GM18870 (cell line): ENCODE measurements around the gene CBY3.
"Not testable (repeated sequence)": the region's sequence is repeated elsewhere in the genome, so short reads cannot be mapped to it uniquely, and the experiment has no call there.

ENCODE experiments used
- ATAC-seq: cut with Tn5 transposase; IDR thresholded peaks from one replicate; pipeline ENCODE4 v1.9.1; 2021; ENCODE audit warnings: moderate library complexity; ENCODE audit not compliant: unreplicated experiment

CBY3 gene

GRCh38 chr5:179678223-179679013 lies 2.4 kb downstream of the CBY3 start:
- ATAC-seq = peak; percentile 80

- ATAC-seq = no peak
Measured at GRCh38 chr5:179668391-179668790, 12.4 kb downstream of the CBY3 start.

- ATAC-seq = not testable (repeated sequence)
Measured at GRCh38 chr5:179661647-179662046, 19.2 kb downstream of the CBY3 start.

- peak; percentile 31 for ATAC-seq
Measured at GRCh38 chr5:179658179-179658856, 22.5 kb downstream of the CBY3 start.

GRCh38 chr5:179657302-179658178 lies 23.3 kb downstream of the CBY3 start:
- peak; percentile 74 for ATAC-seq

GRCh38 chr5:179653135-179653534 lies 27.7 kb downstream of the CBY3 start:
- ATAC-seq = not testable (repeated sequence)

GRCh38 chr5:179650245-179650644 lies 30.6 kb downstream of the CBY3 start:
- not testable (repeated sequence) for ATAC-seq

GRCh38 chr5:179649166-179649703 lies 31.6 kb downstream of the CBY3 start:
- ATAC-seq = not testable (repeated sequence)

- ATAC-seq = no peak
Measured at GRCh38 chr5:179648410-179648809, 32.4 kb downstream of the CBY3 start.

GRCh38 chr5:179644766-179645165 lies 36.1 kb downstream of the CBY3 start:
- ATAC-seq = not testable (repeated sequence)

GRCh38 chr5:179643141-179643920 lies 37.5 kb downstream of the CBY3 start:
- ATAC-seq = not testable (repeated sequence)

- not testable (repeated sequence) for ATAC-seq
Measured at GRCh38 chr5:179642626-179643025, 38.2 kb downstream of the CBY3 start.

GRCh38 chr5:179641745-179642144 lies 39.1 kb downstream of the CBY3 start:
- ATAC-seq = not testable (repeated sequence)

GRCh38 chr5:179639296-179639695 lies 41.5 kb downstream of the CBY3 start:
- ATAC-seq = not testable (repeated sequence)

GRCh38 chr5:179634370-179635172 lies 46.3 kb downstream of the CBY3 start:
- peak; percentile 77 for ATAC-seq

GRCh38 chr5:179633501-179634369 lies 47.1 kb downstream of the CBY3 start:
- not testable (repeated sequence) for ATAC-seq
